ENCODE results near the gene FBXO2. TPM values are rescaled to one million over a fixed set of nuclear protein-coding genes. Genes with fewer than 3 reads are reported as not detected.

Gene FBXO2
- total and polyA plus RNA-seq, 2 of the 4 experiments (the other 2 are of a cell fraction): 0.36 to 1.7 TPM

DNA sequence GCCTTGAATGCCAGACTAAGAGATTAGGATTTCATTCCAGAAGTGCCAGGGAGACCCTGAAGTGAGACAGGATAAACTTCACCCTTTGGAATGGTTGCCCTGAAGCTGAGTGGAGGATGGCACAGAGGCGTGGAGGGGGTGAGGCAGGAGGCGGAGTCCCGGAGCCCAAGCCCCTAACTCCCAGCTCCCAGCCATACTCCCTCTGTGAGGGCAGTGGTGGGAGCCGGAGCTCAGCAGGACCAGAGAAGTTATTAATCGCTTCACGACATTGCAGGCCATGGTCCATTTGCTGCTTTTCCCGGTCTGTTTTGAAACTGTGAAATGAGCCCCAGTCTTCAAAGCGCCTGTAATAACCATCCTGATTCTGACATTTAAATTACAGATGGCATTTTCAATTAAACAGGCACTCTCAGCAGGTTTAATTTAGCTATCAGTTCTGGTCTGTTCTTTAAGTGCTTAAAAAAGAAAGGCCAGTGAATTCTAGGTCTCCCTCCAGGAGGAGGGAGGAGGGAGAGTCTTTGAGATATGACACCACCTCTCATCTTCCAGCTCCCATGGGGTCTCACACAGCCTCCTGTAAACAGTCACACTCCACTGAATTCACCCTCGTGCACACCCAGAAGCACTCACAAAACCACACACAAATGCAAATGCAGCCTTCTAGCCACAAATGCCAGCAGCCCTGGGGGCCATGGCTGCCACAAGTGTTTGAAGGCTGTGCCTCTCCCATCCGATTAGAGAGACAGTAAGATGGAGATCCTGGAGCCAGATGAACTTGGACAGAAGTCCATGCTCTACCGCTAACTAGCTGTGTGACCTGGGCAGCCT lies 19.6 kb downstream of the FBXO2 start:
- Histone ChIP-seq H4K5ac (ENCODE audit: low read depth, low read length) (no peak overlapping the region), H3K9me3 (ENCODE audit: control insufficient read depth, insufficient read depth, low read length) (no peaks in the 10 kb centered on the region), H3K23ac (ENCODE audit: low read depth, low read length) (no peak overlapping the region), H3K9ac (ENCODE audit: low read depth, low read length) (no peak overlapping the region), H4K8ac (ENCODE audit: low read depth in 2 of 2, low read length in 2 of 2) (no peak overlapping the region), H4K91ac (ENCODE audit: insufficient read depth, low read depth, low read length) (no peak overlapping the region), H2AFZ (replicated peaks; ENCODE audit: low read length, poor library complexity) (no peak overlapping the region), H3K27me3 (ENCODE audit: control insufficient read depth, insufficient read depth, low read length) (peaks cover 7% of the 10 kb centered on the region; the same call in 1 of the 2 replicates), H3K4ac (ENCODE audit: low read depth, low read length) (no peak overlapping the region), H4K20me1 (ENCODE audit: insufficient read depth, low read length) (no peaks in the 10 kb centered on the region), H3K79me1 (ENCODE audit: low read depth in 1 of 2, low read length in 2 of 2) (no peaks in the 10 kb centered on the region), H3K18ac (ENCODE audit: low read depth, low read length) (no peak overlapping the region), H3K27ac (ENCODE audit: insufficient read depth, low read length) (no peak overlapping the region), H3K56ac (ENCODE audit: extremely low read depth, insufficient read depth, low read length) (no peak overlapping the region), H3K4me2 (ENCODE audit: low read depth, low read length) (no peak overlapping the region), H2AK9ac (replicated peaks; ENCODE audit: low read depth, low read length, poor library complexity) (no peak overlapping the region), H2BK5ac (ENCODE audit: low read depth, low read length, poor library complexity, severe bottlenecking) (no peak overlapping the region), H3K14ac (replicated peaks; ENCODE audit: low read depth, low read length) (no peak overlapping the region), H2AK5ac (ENCODE audit: low read depth, low read length) (no peak overlapping the region), H3K36me3 (ENCODE audit: control insufficient read depth, insufficient read depth, low read length) (no peaks in the 10 kb centered on the region), H2BK20ac (ENCODE audit: low read depth, low read length) (no peak overlapping the region), H3K9me1 (ENCODE audit: insufficient read depth, low read length) (no peaks in the 10 kb centered on the region), H3K4me3 (ENCODE audit: insufficient read depth, low read depth, low read length) (no peak overlapping the region), H3K4me1 (ENCODE audit: control insufficient read depth, insufficient read depth, low read length) (no peaks in the 10 kb centered on the region), H2BK15ac (ENCODE audit: low read depth, low read length) (no peak overlapping the region), H2BK120ac (ENCODE audit: low read depth, low read length) (no peak overlapping the region)
- intact Hi-C loops (cut with micrococcal nuclease): no loop called here
- no peak for DNase-seq
- ATAC-seq (ENCODE audit: low read depth): no peak
- in situ Hi-C loops (cut with MboI; ENCODE audit: low sequenced_read_pairs): no loop called here
- no TSS peak for BruUV-seq (replicated peaks)
- POLR2A ChIA-PET (ENCODE audit: unreplicated experiment): no interaction called here
- dilution Hi-C loops (cut with HindIII; ENCODE audit: low sequenced_read_pairs, unreplicated experiment): no loop called here
- WGBS, 2 experiments (ENCODE audit: extremely low coverage in 2 of 2, insufficient read length in 1 of 2): no CpG with 5 or more reads among the region's 11 CpGs
- CTCF ChIA-PET: interaction anchor here (1.5 kb wide), 1 partner anchor 11 kb away, joined by 6 read pairs; no protein-coding TSS in a partner anchor
- TF ChIP-seq CHD1 (IDR thresholded peaks at IDR 0.05; ENCODE audit: low read depth, low read length) (no peak), RCOR1 (IDR thresholded peaks at IDR 0.05; ENCODE audit: insufficient replicate concordance, low read length) (no peak), BHLHE40 (IDR thresholded peaks at IDR 0.05; ENCODE audit: low read depth, low read length) (no peak), RAD21 (IDR thresholded peaks at IDR 0.05; ENCODE audit: low read length) (no peak), NFE2L2 (IDR thresholded peaks at IDR 0.05; ENCODE audit: low read depth, low read length) (no peak), CTCF (conservative IDR thresholded peaks at IDR 0.05; ENCODE audit: low read depth, low read length) (no peak), MXI1 (IDR thresholded peaks at IDR 0.05; ENCODE audit: borderline replicate concordance, low read depth, low read length) (no peak), RFX5 (IDR thresholded peaks at IDR 0.05; ENCODE audit: low read depth, low read length) (no peak), ELK1 (IDR thresholded peaks at IDR 0.05; ENCODE audit: borderline replicate concordance, low read depth, low read length) (no peak), CEBPB (IDR thresholded peaks at IDR 0.05; ENCODE audit: low read depth, low read length) (no peak), MAZ (IDR thresholded peaks at IDR 0.05; ENCODE audit: borderline replicate concordance, low read depth, low read length) (no peak), POLR2A (IDR thresholded peaks at IDR 0.05; ENCODE audit: low read depth, low read length) (no peak), SMC3 (IDR thresholded peaks at IDR 0.05; ENCODE audit: low read depth, low read length) (no peak), MAFK (IDR thresholded peaks at IDR 0.05; ENCODE audit: low read depth, low read length) (no peak)
- TF ChIP-seq, protein P1, sequence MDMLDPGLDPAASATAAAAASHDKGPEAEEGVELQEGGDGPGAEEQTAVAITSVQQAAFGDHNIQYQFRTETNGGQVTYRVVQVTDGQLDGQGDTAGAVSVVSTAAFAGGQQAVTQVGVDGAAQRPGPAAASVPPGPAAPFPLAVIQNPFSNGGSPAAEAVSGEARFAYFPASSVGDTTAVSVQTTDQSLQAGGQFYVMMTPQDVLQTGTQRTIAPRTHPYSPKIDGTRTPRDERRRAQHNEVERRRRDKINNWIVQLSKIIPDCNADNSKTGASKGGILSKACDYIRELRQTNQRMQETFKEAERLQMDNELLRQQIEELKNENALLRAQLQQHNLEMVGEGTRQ (IDR thresholded peaks at IDR 0.05; ENCODE audit: low read depth, low read length): no peak

All from IMR-90 (cell line).